Peyer's patch (tissue), 4 donors: ENCODE measurements around the gene NDUFS7.

Source experiments
- POLR2A ChIP-seq, 2 donors: fragments of 450-650 bp; IDR thresholded peaks; one replicate each; pipeline ENCODE4 v1.5.1; 2017; ENCODE audit warnings: antibody characterized with exemption in 2 of 2, mild to moderate bottlenecking in 2 of 2, moderate library complexity in 2 of 2
- TF ChIP-seq, protein P1 (sequence below), 6 experiments: fragments of 450-650 bp in 4 of 6; fragments of 200-600 bp in 2 of 6; sonication (generic) in 1 of 6; IDR thresholded peaks; one replicate each; pipeline ENCODE4 v1.5.1; 2017 to 2019; ENCODE audit warnings: antibody characterized with exemption in 6 of 6, mild to moderate bottlenecking in 3 of 6, moderate library complexity in 1 of 6

DNA sequence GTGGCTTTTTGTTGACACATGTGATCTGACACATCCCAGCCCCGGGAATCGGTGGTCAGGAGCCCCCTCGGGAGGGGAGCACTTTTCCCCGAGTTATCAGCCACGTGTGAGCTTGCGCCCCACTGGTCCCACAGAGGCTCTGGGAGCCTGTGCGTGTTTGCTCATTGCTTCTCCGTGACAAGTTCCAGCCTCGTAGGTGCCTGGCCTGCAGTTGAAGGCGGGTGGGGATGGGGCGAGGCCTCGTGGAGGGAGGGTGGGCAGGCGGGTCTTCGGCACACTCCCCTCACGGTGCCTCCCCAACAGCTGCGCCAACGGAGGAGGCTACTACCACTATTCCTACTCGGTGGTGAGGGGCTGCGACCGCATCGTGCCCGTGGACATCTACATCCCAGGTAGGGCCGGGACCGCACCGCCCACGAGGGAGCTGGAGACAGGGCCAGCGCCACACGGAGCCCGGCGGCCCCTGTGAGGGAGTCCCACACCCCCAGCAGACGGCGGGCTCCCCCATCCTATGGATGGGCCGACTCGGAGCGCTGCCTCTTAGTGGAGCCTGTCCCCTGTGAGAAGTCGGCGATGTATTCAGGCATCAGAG, 9.3 kb downstream of the NDUFS7 start:
- TF ChIP-seq, protein P1, sequence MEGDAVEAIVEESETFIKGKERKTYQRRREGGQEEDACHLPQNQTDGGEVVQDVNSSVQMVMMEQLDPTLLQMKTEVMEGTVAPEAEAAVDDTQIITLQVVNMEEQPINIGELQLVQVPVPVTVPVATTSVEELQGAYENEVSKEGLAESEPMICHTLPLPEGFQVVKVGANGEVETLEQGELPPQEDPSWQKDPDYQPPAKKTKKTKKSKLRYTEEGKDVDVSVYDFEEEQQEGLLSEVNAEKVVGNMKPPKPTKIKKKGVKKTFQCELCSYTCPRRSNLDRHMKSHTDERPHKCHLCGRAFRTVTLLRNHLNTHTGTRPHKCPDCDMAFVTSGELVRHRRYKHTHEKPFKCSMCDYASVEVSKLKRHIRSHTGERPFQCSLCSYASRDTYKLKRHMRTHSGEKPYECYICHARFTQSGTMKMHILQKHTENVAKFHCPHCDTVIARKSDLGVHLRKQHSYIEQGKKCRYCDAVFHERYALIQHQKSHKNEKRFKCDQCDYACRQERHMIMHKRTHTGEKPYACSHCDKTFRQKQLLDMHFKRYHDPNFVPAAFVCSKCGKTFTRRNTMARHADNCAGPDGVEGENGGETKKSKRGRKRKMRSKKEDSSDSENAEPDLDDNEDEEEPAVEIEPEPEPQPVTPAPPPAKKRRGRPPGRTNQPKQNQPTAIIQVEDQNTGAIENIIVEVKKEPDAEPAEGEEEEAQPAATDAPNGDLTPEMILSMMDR (IDR thresholded peaks at IDR 0.05), result no peak
- no peak for TF ChIP-seq POLR2A (IDR thresholded peaks at IDR 0.05)
